ENCODE results near the gene MC3R. TPM values are rescaled to one million over a fixed set of nuclear protein-coding genes. Genes with fewer than 3 reads are reported as not detected.

Gene MC3R
- total RNA-seq, 2 donors from 2014 or later = not detected

DNA sequence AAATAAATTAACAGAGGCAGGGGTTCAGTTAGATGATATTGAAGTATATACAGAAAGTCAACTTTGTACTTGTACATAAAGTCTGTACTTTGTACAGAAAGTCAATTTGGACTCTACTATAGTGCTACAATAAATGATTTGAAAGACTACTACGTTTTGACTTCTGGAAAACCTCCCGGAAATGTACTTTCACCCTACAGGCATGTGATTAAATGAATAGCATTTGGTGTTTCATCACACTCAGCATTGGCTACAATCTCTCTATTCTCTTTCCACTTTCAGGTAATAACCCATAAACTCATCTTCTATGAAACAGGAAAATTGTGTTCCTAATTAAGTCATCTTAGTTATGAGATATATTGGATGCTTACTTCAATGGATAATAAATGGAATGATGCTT lies 25.6 kb upstream of the MC3R start:
- no peak for ATAC-seq
- intact Hi-C loops (cut with DNase I) = no loop called here
- Histone ChIP-seq H3K4me1 (no peaks in the 10 kb centered on the region), H3K4me3 (no peak overlapping the region), H3K9me3 (peaks cover 0 to 5% (median 0%) of the 10 kb centered on the region in 3 donors), H3K27ac (no peak overlapping the region), H3K36me3 (replicated peaks in 1 of 2; ENCODE audit: insufficient read depth in 1 of 2, low read depth in 2 of 2) (no peaks in the 10 kb centered on the region), H3K27me3 (no peaks in the 10 kb centered on the region)
- TF ChIP-seq CTCF (IDR thresholded peaks at IDR 0.05) = no peak
- TF ChIP-seq POLR2A (IDR thresholded peaks at IDR 0.05) = no peak
- DNase-seq = no peak
- 47 to 58% methylated on average over 2 of the region's 2 CpGs for WGBS, 2 donors

DNA sequence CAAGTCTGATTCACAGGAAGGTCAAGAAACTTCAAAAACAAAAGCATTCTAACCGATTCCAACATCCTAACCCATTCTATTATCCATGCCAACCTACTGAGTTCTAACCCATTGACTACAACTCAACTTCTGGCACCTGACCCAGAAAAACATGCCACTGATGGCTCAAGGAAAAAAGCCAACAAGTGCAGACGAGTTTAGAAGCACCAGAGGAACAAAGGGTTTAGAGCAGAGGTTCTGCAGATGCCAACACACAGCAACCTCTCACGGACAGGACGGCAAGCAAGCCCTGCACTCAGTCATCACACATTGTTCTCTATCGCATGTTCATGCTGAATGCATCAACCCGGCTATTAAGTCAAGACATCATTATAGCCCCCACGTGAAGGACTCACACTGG lies 25.2 kb upstream of the MC3R start:
- TF ChIP-seq CTCF (IDR thresholded peaks at IDR 0.05) = no peak
- H3K27ac ChIP-seq = no peak overlapping the region
- H3K36me3 ChIP-seq (replicated peaks in 1 of 2; ENCODE audit: insufficient read depth in 1 of 2, low read depth in 2 of 2) = no peaks in the 10 kb centered on the region
- no peak for DNase-seq
- intact Hi-C loops (cut with DNase I) = no loop called here
- no peak overlapping the region for H3K4me3 ChIP-seq
- H3K4me1 ChIP-seq = no peaks in the 10 kb centered on the region
- H3K27me3 ChIP-seq = no peaks in the 10 kb centered on the region
- no peak for ATAC-seq
- H3K9me3 ChIP-seq = peaks cover 0 to 5% (median 0%) of the 10 kb centered on the region in 3 donors
- 56 to 61% methylated on average over 7 of the region's 7 CpGs for WGBS, 2 donors

GRCh38 chr20:56228021-56228420 lies 20.5 kb upstream of the MC3R start:
- intact Hi-C loops (cut with DNase I) = no loop called here
- Histone ChIP-seq H3K27me3 (no peaks in the 10 kb centered on the region), H3K9me3 (no peaks in the 10 kb centered on the region), H3K27ac (no peak overlapping the region), H3K4me1 (no peaks in the 10 kb centered on the region), H3K36me3 (replicated peaks in 1 of 2; ENCODE audit: insufficient read depth in 1 of 2, low read depth in 2 of 2) (no peaks in the 10 kb centered on the region), H3K4me3 (no peak overlapping the region)
- no peak for TF ChIP-seq POLR2A (IDR thresholded peaks at IDR 0.05)
- no peak for TF ChIP-seq CTCF (IDR thresholded peaks at IDR 0.05)
- WGBS, 2 donors = 51 to 67% methylated on average over 3 of the region's 3 CpGs
- ATAC-seq (no peak), DNase-seq (no peak)

GRCh38 chr20:56229812-56230211 lies 18.7 kb upstream of the MC3R start:
- DNase-seq = no peak
- ATAC-seq = no peak
- Histone ChIP-seq H3K4me3 (no peak overlapping the region), H3K4me1 (no peaks in the 10 kb centered on the region), H3K27ac (no peak overlapping the region), H3K9me3 (peaks cover 0 to 5% (median 0%) of the 10 kb centered on the region in 3 donors), H3K36me3 (replicated peaks in 1 of 2; ENCODE audit: insufficient read depth in 1 of 2, low read depth in 2 of 2) (no peaks in the 10 kb centered on the region), H3K27me3 (no peaks in the 10 kb centered on the region)
- intact Hi-C loops (cut with DNase I) = no loop called here
- TF ChIP-seq CTCF (IDR thresholded peaks at IDR 0.05) = no peak
- no peak for TF ChIP-seq POLR2A (IDR thresholded peaks at IDR 0.05)

DNA sequence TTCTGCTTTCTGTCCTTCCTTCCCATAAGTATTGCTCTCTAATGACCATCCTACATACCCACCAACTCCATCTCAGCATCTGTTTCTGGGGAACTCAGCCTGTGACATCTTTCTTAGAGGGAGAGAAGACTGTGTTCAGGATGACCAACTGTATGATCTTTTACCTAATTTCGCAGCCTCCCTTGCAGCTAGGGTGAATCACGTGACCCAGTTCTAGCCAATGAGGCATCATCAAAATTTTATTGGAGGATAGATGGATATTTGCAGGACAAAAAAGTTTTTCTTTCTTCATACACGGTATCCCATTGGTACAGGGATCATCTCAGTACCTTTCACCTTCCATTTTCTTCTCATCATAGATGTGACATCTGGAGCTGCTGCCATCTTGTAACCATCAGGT lies 14.4 kb upstream of the MC3R start:
- Histone ChIP-seq H3K9me3 (peaks cover 0 to 5% (median 0%) of the 10 kb centered on the region in 3 donors), H3K27ac (no peak overlapping the region), H3K27me3 (no peaks in the 10 kb centered on the region), H3K4me1 (no peaks in the 10 kb centered on the region), H3K36me3 (replicated peaks in 1 of 2; ENCODE audit: insufficient read depth in 1 of 2, low read depth in 2 of 2) (no peaks in the 10 kb centered on the region), H3K4me3 (no peak overlapping the region)
- TF ChIP-seq CTCF (IDR thresholded peaks at IDR 0.05) (no peak), POLR2A (IDR thresholded peaks at IDR 0.05) (no peak)
- 62 to 73% methylated on average over 3 of the region's 3 CpGs for WGBS, 2 donors
- no peak for DNase-seq
- ATAC-seq = no peak
- intact Hi-C loops (cut with DNase I) = no loop called here

All from body of pancreas (tissue), 4 donors.